A673 (cell line): ENCODE results near the gene BUB1B. TPM values are rescaled to one million over a fixed set of nuclear protein-coding genes. Genes with fewer than 3 reads are reported as not detected.
A peak's percentile ranks its signal among the peaks of the same experiment; 100 is the strongest.

Source experiments
- BruUV-seq: library from RNA; stranded (reverse); fragments of 400-500 nt; replicated peaks from 2 replicates; lab custom pipeline; 2021; lab: Mats Ljungman, UMichigan
- CTCF ChIA-PET: fragments of 300-600 bp; sonication (Branson Sonifier 250); formaldehyde crosslinking; loops from one replicate; lab custom pipeline; 2022; ENCODE audit warnings: antibody characterized with exemption; lab: Charles Lee
- POLR2A ChIA-PET: fragments of 300-600 bp; sonication (Branson Sonifier 250); formaldehyde crosslinking; loops from one replicate; lab custom pipeline; 2022; ENCODE audit warnings: antibody characterized with exemption; ENCODE audit not compliant: low non-redundant PET; lab: Charles Lee
- DNase-seq: peaks from one replicate; pipeline ENCODE4 v3.0.0-alpha.2; 2015; ENCODE audit warnings: low spot score
- H3K27ac ChIP-seq: fragments of 200-600 bp; sonication (generic); 2 replicates; pipeline ENCODE4 v1.5.1; 2016; ENCODE audit warnings: mixed run types, low read depth, mild to moderate bottlenecking, mixed read lengths, antibody characterized with exemption, low read length; ENCODE audit not compliant: poor library complexity, severe bottlenecking
- H3K27me3 ChIP-seq: fragments of 200-600 bp; sonication (generic); replicated peaks from 2 replicates; pipeline ENCODE4 v1.6.1; 2017; ENCODE audit warnings: mixed run types, low read depth, mild to moderate bottlenecking, mixed read lengths, antibody characterized with exemption, low read length; ENCODE audit not compliant: insufficient read depth, poor library complexity
- H3K36me3 ChIP-seq: fragments of 200-600 bp; sonication (generic); 2 replicates; pipeline ENCODE4 v1.6.1; 2016; ENCODE audit warnings: mixed run types, mild to moderate bottlenecking, mixed read lengths, antibody characterized with exemption, low read length; ENCODE audit not compliant: insufficient read depth, poor library complexity, severe bottlenecking
- H3K4me1 ChIP-seq: fragments of 200-600 bp; sonication (generic); 2 replicates; pipeline ENCODE4 v1.6.1; 2017; ENCODE audit warnings: mixed run types, mild to moderate bottlenecking, mixed read lengths, antibody characterized with exemption, low read length; ENCODE audit not compliant: insufficient read depth, poor library complexity, severe bottlenecking
- H3K4me3 ChIP-seq: fragments of 200-600 bp; sonication (generic); 2 replicates; pipeline ENCODE4 v1.5.1; 2016; ENCODE audit warnings: low read depth, mixed run types, mild to moderate bottlenecking, mixed read lengths, low read length; ENCODE audit not compliant: poor library complexity, severe bottlenecking
- H3K9me3 ChIP-seq: fragments of 200-600 bp; sonication (generic); 2 replicates; pipeline ENCODE4 v1.6.1; 2016; ENCODE audit warnings: mixed run types, low read depth, mild to moderate bottlenecking, mixed read lengths, antibody characterized with exemption, low read length; ENCODE audit not compliant: poor library complexity, severe bottlenecking
- EZH2 ChIP-seq: fragments of 200-600 bp; sonication (generic); IDR thresholded peaks from 2 replicates; pipeline ENCODE4 v1.6.1; 2017; ENCODE audit warnings: borderline replicate concordance, low read depth, mild to moderate bottlenecking, mixed read lengths, antibody characterized with exemption, low read length; ENCODE audit not compliant: poor library complexity, severe bottlenecking
- intact Hi-C: fragments of 100-400 bp; cut with micrococcal nuclease; formaldehyde crosslinking; loops from one replicate; pipeline ENCODE4 v1.10.0; 2022; ENCODE audit not compliant: unreplicated experiment
- total RNA-seq: library from RNA; stranded (reverse); gene quantifications from 2 replicates; pipeline ENCODE4 v1.2.3, GENCODE V29; 2021
- TF ChIP-seq, protein P1 (sequence below): fragments of 300-800, 200-600 bp; sonication (generic); conservative IDR thresholded peaks from 2 replicates; pipeline ENCODE4 v1.5.1; 2017; ENCODE audit warnings: low read depth, mild to moderate bottlenecking, antibody characterized with exemption, low read length, moderate library complexity, mixed read lengths

The BUB1B gene
- total RNA-seq, 1 experiment from 2014 or later, result 196 TPM

DNA sequence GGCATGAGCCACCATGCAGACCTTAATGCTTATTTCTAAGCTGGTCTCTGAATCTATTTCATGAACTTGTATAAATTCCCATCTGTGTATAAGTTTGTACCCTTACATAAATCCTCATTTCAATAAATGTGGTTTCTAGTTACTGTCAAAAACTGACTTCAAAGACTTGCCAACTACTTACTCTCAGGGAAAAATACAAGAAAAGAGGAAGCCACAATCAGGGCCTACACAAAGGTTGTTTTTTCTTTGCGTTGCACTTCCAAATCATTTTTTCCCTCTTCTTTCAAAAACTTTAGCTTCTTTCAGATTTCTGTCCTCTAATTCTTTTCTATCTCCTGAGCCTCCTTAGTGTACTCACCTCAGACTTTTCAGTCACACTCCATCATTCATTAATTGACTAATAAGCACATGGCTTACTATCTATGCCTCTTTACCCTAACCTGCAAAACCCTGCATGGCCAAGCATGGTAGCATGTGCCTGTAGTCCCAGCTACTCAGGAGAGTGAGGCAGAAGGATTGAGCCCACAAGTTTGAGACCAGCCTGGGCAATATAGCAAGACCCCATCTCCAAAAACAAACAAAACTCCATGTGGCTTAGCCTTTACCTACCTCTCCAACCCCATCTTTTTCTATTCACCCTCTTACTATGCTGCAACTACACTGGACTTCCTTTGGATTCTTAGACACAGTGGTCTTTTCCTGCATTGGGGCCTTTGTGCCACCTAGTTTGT is 37.7 kb downstream of the BUB1B start:
- intact Hi-C loops, result no loop called here
- no TSS peak for BruUV-seq

DNA sequence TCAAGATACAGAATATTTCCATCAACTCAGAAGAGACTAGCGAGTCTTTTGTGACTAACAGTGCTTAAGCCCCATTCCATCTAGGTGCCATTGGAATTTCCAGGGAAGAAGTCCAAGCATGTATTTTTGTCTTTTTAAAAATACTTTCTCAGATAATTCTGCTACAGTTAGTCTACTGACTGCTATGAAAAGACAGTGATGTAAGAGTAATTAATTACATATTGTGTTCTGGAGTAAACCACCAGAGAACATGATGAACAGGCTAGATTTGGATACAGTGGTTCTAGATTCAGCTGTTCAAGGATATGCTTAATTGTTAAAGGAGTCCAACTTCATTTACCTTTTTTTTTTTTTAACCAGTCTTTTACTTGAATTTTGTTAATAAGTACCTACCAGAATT is 43.2 kb downstream of the BUB1B start:
- peaks cover 92% of the 10 kb centered on the region for H3K36me3 ChIP-seq
- TF ChIP-seq EZH2, result no peak
- TF ChIP-seq, protein P1, sequence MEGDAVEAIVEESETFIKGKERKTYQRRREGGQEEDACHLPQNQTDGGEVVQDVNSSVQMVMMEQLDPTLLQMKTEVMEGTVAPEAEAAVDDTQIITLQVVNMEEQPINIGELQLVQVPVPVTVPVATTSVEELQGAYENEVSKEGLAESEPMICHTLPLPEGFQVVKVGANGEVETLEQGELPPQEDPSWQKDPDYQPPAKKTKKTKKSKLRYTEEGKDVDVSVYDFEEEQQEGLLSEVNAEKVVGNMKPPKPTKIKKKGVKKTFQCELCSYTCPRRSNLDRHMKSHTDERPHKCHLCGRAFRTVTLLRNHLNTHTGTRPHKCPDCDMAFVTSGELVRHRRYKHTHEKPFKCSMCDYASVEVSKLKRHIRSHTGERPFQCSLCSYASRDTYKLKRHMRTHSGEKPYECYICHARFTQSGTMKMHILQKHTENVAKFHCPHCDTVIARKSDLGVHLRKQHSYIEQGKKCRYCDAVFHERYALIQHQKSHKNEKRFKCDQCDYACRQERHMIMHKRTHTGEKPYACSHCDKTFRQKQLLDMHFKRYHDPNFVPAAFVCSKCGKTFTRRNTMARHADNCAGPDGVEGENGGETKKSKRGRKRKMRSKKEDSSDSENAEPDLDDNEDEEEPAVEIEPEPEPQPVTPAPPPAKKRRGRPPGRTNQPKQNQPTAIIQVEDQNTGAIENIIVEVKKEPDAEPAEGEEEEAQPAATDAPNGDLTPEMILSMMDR, result no peak
- no peaks in the 10 kb centered on the region for H3K4me1 ChIP-seq
- ChIA-PET CTCF (interaction anchor here (1.3 kb wide), 1 partner anchor 161 kb away, joined by 4 read pairs; no protein-coding TSS in a partner anchor), POLR2A (no interaction called here)
- no peak for DNase-seq
- H3K4me3 ChIP-seq, result no peak overlapping the region
- no peak overlapping the region for H3K27ac ChIP-seq
- intact Hi-C loops, result no loop called here
- BruUV-seq, result no TSS peak
- no peaks in the 10 kb centered on the region for H3K9me3 ChIP-seq
- H3K27me3 ChIP-seq, result no peaks in the 10 kb centered on the region

More for the DNA sequence above, 37.7 kb downstream of the BUB1B start:
- peaks cover 95% of the 10 kb centered on the region for H3K36me3 ChIP-seq
- no peaks in the 10 kb centered on the region for H3K27me3 ChIP-seq
- H3K4me1 ChIP-seq, result no peaks in the 10 kb centered on the region
- H3K27ac ChIP-seq, result no peak overlapping the region
- no peak for TF ChIP-seq EZH2
- TF ChIP-seq, protein P1, result no peak
- no peak overlapping the region for H3K4me3 ChIP-seq
- ChIA-PET CTCF (no interaction called here), POLR2A (no interaction called here)
- H3K9me3 ChIP-seq, result no peaks in the 10 kb centered on the region
- no peak for DNase-seq

DNA sequence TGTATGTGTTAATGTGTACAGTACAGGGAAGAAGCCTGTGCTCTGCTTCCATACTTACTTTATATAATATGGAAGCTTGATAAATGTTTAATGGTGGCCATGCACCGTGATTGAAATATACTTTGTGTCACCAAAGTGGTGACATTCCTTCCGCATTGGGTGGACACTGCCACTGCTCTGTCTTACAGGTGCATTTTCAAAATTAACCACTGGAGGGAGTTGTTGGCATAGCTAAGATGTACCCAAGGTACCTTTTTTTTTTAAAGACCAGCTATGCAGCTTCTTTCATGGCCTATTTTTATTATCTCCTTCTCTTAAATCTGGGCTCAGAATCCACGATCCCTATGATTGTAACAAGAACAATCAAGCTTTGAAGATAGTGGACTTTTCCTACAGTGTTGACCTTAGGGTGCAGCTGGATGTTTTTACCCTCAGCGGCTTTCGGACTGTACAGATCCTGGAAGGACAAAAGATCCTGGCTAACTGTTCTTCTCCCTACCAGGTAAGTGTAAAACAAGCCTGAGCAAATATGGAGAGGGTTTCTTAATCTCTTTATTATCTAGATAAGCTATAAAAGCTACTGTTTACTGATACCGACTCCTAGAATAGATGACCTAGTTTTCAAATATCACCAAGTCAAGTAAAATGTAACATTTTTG is 56.4 kb downstream of the BUB1B start:
- intact Hi-C loops, result loop anchor here (2.0 kb wide), 2 partner anchors 58 to 172 kb away; no protein-coding TSS in a partner anchor
- H3K27me3 ChIP-seq, result no peaks in the 10 kb centered on the region
- no peak overlapping the region for H3K4me3 ChIP-seq
- BruUV-seq, result no TSS peak
- H3K36me3 ChIP-seq, result peaks cover 77% of the 10 kb centered on the region
- ChIA-PET POLR2A (no interaction called here), CTCF (interaction anchor here (0.6 to 2.5 kb wide), 9 partner anchors 18 to 685 kb away, joined by 3 to 25 read pairs (median 3); no protein-coding TSS in a partner anchor)
- no peak overlapping the region for H3K27ac ChIP-seq
- DNase-seq, result peak; percentile 78
- TF ChIP-seq, protein P1, result peak; percentile 84
- TF ChIP-seq EZH2, result no peak
- no peaks in the 10 kb centered on the region for H3K4me1 ChIP-seq
- no peaks in the 10 kb centered on the region for H3K9me3 ChIP-seq
